ENCODE measurements around the gene DBF4B. TPM values are rescaled to one million over a fixed set of nuclear protein-coding genes. Genes with fewer than 3 reads are reported as not detected.

DBF4B gene
- total RNA-seq, 1 experiment from 2014 or later = 24.7 TPM

GRCh38 chr17:44763170-44763569 is 54.7 kb downstream of the DBF4B start:
- Histone ChIP-seq H3K4me2 (ENCODE audit: insufficient read depth, insufficient read length, low read length) (no peak overlapping the region), H4K20me1 (ENCODE audit: control insufficient read depth, insufficient read depth, insufficient read length) (no peaks in the 10 kb centered on the region), H3K79me2 (ENCODE audit: insufficient read depth, low read length) (no peaks in the 10 kb centered on the region), H4K8ac (replicated peaks; ENCODE audit: insufficient read length, low read depth, low read length) (no peak overlapping the region), H2BK12ac (ENCODE audit: insufficient read length, low read depth, low read length) (no peak overlapping the region), H3K4ac (ENCODE audit: low read depth, low read length) (no peak overlapping the region), H3K27me3 (ENCODE audit: insufficient read depth, low read length) (peaks cover 6% of the 10 kb centered on the region; the same call in 1 of the 2 replicates), H2BK120ac (ENCODE audit: low read depth, low read length, poor library complexity, severe bottlenecking) (no peak overlapping the region), H3K23me2 (ENCODE audit: insufficient read length, low read depth, low read length, poor library complexity, severe bottlenecking) (peaks cover 7% of the 10 kb centered on the region), H2BK20ac (ENCODE audit: low read depth, low read length, poor library complexity, severe bottlenecking) (no peak overlapping the region), H3K79me1 (ENCODE audit: insufficient read depth, low read depth, low read length, poor library complexity, severe bottlenecking) (no peaks in the 10 kb centered on the region), H3K9ac (ENCODE audit: extremely low read depth, insufficient read length, low read length) (no peak overlapping the region), H3K23ac (ENCODE audit: insufficient read length, low read depth, low read length) (no peak overlapping the region), H3K27ac (ENCODE audit: insufficient read length, low read depth, low read length) (no peak overlapping the region), H3K14ac (ENCODE audit: insufficient read depth, low read length) (no peak overlapping the region; the same call in 1 of the 2 replicates), H4K5ac (ENCODE audit: insufficient read length, low read depth, low read length) (no peak overlapping the region), H3K18ac (ENCODE audit: insufficient read length, low read depth, low read length) (no peak overlapping the region), H2AK5ac (ENCODE audit: insufficient read length, low read length) (no peak overlapping the region), H3K56ac (ENCODE audit: insufficient read length, low read depth, low read length) (no peak overlapping the region), H3K4me1 (ENCODE audit: insufficient read depth, low read length) (no peaks in the 10 kb centered on the region), H2AFZ (ENCODE audit: low read length) (no peak overlapping the region), H4K91ac (ENCODE audit: insufficient read length, low read depth, low read length) (no peak overlapping the region), H3K9me3 (ENCODE audit: control insufficient read depth, low read depth, low read length) (no peaks in the 10 kb centered on the region), H2BK15ac (ENCODE audit: low read depth, low read length) (no peak overlapping the region), H3T11ph (ENCODE audit: low read length) (no peak overlapping the region), H2BK5ac (ENCODE audit: insufficient read length, low read length) (no peak overlapping the region)
- Mint-ChIP-seq H3K36me3 (ENCODE audit: insufficient read depth in 1 of 3, low read depth in 3 of 3) (no peaks in the 10 kb centered on the region), H3K27ac (no peak overlapping the region), H3K9me3 (no peaks in the 10 kb centered on the region; a peak in 1 of 5 replicates), H3K4me3 (no peak overlapping the region), H3K27me3 (ENCODE audit: low read depth) (peaks cover 59% of the 10 kb centered on the region), H3K4me1 (peaks cover 16 to 24% of the 10 kb centered on the region in 2 experiments)
- WGBS (ENCODE audit: extremely low coverage, insufficient read length, low lambda C conversion rate) = no CpG with 5 or more reads among the region's 5 CpGs
- DNase-seq = peak; percentile 29
- no peak for TF ChIP-seq CTCF (conservative IDR thresholded peaks at IDR 0.05)

Data from H9 (cell line).